ENCODE results near the gene UPF3A.

- TF ChIP-seq CTCF (IDR thresholded peaks at IDR 0.05 in 8 of 11, conservative IDR thresholded peaks at IDR 0.05 in 3 of 11), result no peak
- TF ChIP-seq POLR2AphosphoS5 (IDR thresholded peaks at IDR 0.05), result no peak
These were observed 38.7 kb downstream of the UPF3A start for GRCh38 chr13:114320065-114320464.
